Kidney epithelial cell (primary cell): ENCODE data around the gene STARD5. TPM values are rescaled to one million over a fixed set of nuclear protein-coding genes. Genes with fewer than 3 reads are reported as not detected.

Experiments used
- DNase-seq: peaks from one replicate; pipeline ENCODE4 v3.0.0-alpha.2; 2010; ENCODE audit warnings: low read depth
- H3K27me3 ChIP-seq: 2 replicates; pipeline ENCODE4 v1.6.0; 2011; ENCODE audit warnings: low read length; ENCODE audit not compliant: control insufficient read depth, insufficient read depth
- H3K36me3 ChIP-seq: 2 replicates; pipeline ENCODE4 v1.5.1; 2011; ENCODE audit warnings: low read length; ENCODE audit not compliant: control insufficient read depth, insufficient read depth
- H3K4me3 ChIP-seq: 2 replicates; pipeline ENCODE4 v1.5.1; 2011; ENCODE audit warnings: low read depth, mild to moderate bottlenecking, control low read depth, low read length
- CTCF ChIP-seq: IDR thresholded peaks from 2 replicates; pipeline ENCODE4 v1.5.1; 2011; ENCODE audit warnings: mild to moderate bottlenecking, moderate library complexity, low read length, control low read depth, inconsistent platforms; ENCODE audit not compliant: insufficient read depth, poor library complexity, severe bottlenecking
- total RNA-seq: library from RNA; depleted of rRNA; stranded (reverse); fragments of >200 nt; gene quantifications from 2 replicates; pipeline ENCODE4 v1.2.3, GENCODE V29; 2015

Gene STARD5
- total RNA-seq, 1 donor from 2014 or later: 1.2 TPM

GRCh38 chr15:81310480-81310879 is 13.5 kb downstream of the STARD5 start:
- no peak for TF ChIP-seq CTCF
- DNase-seq: no peak
- Histone ChIP-seq H3K27me3 (no peaks in the 10 kb centered on the region), H3K4me3 (no peak overlapping the region), H3K36me3 (no peaks in the 10 kb centered on the region)

GRCh38 chr15:81309647-81310450 is 14.1 kb downstream of the STARD5 start:
- no peak for TF ChIP-seq CTCF
- Histone ChIP-seq H3K27me3 (no peaks in the 10 kb centered on the region), H3K36me3 (no peaks in the 10 kb centered on the region), H3K4me3 (no peak overlapping the region)
- no peak for DNase-seq

GRCh38 chr15:81308260-81308659 is 15.7 kb downstream of the STARD5 start:
- no peak overlapping the region for H3K4me3 ChIP-seq
- DNase-seq: no peak
- TF ChIP-seq CTCF: no peak

GRCh38 chr15:81304226-81304625 is 19.7 kb downstream of the STARD5 start:
- Histone ChIP-seq H3K4me3 (no peak overlapping the region), H3K36me3 (no peaks in the 10 kb centered on the region), H3K27me3 (peaks cover 2% of the 10 kb centered on the region)
- no peak for TF ChIP-seq CTCF
- DNase-seq: no peak

More at GRCh38 chr15:81308260-81308659, 15.7 kb downstream of the STARD5 start:
- Histone ChIP-seq H3K27me3 (peaks cover 2% of the 10 kb centered on the region), H3K36me3 (no peaks in the 10 kb centered on the region)

GRCh38 chr15:81303244-81304225 is 20.4 kb downstream of the STARD5 start:
- H3K36me3 ChIP-seq: no peaks in the 10 kb centered on the region
- peaks cover 2% of the 10 kb centered on the region for H3K27me3 ChIP-seq
- no peak overlapping the region for H3K4me3 ChIP-seq
- no peak for TF ChIP-seq CTCF
- no peak for DNase-seq
